Renal cortical epithelial cell (primary cell): Measurements from ENCODE around the gene EPHA8. TPM values are rescaled to one million over a fixed set of nuclear protein-coding genes. Genes with fewer than 3 reads are reported as not detected.

Experiments used
- DNase-seq: peaks from one replicate; pipeline ENCODE4 v3.0.0-alpha.2; 2011; ENCODE audit warnings: low read depth
- total RNA-seq: library from RNA; depleted of rRNA; stranded (reverse); fragments of >200 nt; gene quantifications from 2 replicates; pipeline ENCODE4 v1.2.3, GENCODE V29; 2014

Gene EPHA8
- total RNA-seq, 1 donor from 2014 or later: not detected

DNA sequence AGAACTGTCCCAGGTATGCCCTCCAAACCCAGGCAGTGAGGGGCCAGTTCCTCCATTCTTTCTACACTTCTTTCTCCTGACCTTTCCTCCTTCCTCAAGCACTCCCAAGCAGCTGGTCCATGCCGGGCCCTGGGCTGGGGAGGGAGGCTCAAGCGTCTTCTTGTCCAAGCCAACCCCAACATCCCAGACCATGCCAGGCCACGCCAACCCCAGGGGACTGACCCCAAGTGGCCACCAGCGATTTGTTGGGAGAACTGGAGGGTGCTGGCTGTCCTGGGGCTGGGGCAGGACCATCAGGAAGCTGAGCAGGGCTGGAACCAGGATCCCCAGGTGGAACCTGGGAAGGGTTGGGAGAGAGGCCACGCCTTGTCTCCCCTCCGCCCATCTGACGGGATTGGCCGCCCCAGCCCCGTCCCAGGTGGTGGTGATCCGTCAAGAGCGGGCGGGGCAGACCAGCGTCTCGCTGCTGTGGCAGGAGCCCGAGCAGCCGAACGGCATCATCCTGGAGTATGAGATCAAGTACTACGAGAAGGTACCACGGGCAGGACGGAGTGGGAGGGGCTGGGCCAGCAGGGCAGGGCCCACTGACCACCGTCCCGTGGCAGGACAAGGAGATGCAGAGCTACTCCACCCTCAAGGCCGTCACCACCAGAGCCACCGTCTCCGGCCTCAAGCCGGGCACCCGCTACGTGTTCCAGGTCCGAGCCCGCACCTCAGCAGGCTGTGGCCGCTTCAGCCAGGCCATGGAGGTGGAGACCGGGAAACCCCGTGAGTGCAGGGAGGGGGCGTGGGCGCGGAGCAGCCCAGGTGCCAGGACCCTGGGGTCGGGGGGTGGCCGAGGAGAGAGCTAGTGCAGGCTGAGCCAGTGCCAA lies 29.9 kb downstream of the EPHA8 start:
- DNase-seq: no peak

DNA sequence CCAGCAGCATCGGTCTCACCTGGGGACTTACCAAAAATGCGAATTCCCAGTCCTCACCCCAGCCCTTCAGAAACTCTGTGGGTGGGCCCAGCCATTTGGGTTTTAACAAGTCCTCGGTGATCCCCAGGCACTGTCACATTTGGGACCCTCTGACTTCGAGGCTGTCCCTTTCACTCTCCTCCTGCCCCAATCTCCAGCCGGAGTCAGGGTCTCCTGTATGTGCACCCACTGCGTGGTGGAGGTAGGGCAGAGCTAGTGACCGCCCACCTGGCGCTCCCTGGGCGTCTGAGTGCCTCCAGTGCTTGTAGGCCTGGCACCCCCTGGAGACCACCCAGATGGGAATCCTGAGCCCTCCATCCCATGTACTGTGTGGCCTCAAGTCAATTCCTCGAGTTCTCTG lies 31.1 kb downstream of the EPHA8 start:
- no peak for DNase-seq

DNA sequence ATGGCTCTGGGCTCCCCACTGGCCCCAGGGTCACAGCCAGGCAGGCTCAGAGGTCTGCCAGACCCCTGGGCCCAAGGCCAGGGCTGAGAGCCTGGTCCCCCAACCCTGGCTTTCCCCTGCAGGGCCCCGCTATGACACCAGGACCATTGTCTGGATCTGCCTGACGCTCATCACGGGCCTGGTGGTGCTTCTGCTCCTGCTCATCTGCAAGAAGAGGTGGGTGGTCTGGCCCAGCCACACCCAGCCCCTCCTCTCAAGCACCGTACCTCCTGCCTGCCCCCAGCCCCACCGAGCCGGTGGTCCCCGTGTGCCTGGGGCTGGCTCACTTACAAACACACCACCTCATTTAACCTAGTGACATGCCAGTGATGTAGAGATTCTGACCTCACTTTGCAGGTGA lies 31.8 kb downstream of the EPHA8 start:
- no peak for DNase-seq

DNA sequence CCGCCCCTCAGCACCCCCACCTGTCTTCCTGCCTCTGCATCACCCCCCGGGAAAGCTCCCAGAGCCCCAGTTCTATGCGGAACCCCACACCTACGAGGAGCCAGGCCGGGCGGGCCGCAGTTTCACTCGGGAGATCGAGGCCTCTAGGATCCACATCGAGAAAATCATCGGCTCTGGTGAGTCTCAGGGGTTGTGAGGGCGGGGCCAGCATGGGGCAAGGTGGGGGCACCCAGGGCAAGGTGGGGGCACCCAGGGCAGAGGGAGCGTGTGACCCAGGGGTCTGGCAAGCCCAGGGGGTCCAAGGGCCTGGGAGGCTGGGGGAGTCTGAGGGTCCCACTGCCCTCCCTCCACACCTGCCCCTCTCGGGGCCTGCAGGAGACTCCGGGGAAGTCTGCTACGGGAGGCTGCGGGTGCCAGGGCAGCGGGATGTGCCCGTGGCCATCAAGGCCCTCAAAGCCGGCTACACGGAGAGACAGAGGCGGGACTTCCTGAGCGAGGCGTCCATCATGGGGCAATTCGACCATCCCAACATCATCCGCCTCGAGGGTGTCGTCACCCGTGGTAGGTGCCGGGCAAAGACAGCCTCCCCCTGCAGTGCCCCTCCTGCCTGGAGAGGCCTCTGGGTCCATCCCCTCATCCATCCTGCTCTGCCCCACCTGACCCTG lies 34.1 kb downstream of the EPHA8 start:
- DNase-seq: no peak

- DNase-seq: no peak
These were observed 34.7 kb downstream of the EPHA8 start for GRCh38 chr1:22597996-22598395.

DNA sequence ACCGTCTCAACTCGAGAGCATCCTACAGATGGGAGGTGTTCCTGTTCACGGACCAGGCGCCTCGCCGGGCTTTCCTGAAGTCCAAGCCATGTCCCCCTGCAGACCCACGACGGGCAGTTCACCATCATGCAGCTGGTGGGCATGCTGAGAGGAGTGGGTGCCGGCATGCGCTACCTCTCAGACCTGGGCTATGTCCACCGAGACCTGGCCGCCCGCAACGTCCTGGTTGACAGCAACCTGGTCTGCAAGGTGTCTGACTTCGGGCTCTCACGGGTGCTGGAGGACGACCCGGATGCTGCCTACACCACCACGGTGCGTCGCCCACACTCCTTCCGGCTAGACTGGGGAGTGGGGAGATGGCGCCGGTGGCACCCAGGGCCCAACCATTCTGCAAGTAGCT lies 35.4 kb downstream of the EPHA8 start:
- DNase-seq: no peak

- no peak for DNase-seq
These were observed 37.0 kb downstream of the EPHA8 start for GRCh38 chr1:22600071-22600816.

- no peak for DNase-seq
These were observed 37.7 kb downstream of the EPHA8 start for GRCh38 chr1:22600817-22601605.

- DNase-seq: no peak
These were observed 38.3 kb downstream of the EPHA8 start for GRCh38 chr1:22601610-22602009.

DNA sequence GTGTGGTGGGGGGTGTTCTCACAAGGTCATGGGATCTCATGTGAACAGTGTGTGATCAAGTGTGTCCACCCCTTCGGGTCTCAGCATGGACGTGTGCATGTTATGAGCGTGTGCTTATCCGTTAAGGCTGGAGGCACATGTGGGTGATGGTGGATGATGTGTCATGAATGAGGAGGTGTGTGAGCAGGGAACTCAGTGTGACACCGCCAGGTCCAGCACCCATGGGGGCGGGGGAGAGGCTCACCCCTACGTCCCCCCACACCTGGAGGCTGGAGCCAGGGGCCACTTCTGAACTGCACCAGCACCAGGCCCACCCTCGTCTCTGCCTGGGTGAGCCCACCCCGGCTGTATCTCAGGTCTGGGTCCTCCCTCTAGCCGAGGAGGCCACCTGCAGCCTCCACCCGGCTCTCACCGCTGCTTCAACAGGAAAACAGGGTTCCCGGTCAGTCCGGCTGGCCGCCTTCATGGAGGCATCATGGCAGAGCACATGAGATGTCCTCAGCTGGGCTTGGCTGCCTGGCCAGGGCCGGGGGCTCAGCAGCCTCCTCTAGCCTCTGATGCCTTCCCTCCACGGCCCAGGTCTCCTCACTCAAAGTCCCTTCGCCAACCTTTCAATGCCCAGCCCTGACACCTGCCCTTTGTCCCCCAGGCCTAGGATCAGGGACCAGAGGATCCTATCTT lies 38.9 kb downstream of the EPHA8 start:
- DNase-seq: no peak

DNA sequence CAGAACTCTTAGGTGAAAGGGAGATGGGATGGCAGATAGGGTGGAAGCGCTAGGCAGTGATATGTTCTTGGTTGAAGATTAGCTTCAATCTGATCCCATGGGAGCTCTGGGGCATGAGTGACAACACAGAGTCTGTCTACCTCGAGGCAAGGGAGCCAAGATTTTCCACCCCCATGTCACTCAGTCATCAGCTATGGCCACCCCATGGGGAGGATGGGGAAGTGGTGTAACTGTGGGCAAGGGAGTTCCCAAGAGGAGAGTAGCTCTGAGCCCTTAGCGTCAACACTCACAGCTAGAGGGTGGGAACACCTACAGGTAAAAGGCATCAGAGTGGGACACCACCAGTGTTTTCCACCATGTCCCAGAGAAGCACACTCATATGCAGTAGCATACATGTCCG lies 42.9 kb downstream of the EPHA8 start:
- no peak for DNase-seq

DNA sequence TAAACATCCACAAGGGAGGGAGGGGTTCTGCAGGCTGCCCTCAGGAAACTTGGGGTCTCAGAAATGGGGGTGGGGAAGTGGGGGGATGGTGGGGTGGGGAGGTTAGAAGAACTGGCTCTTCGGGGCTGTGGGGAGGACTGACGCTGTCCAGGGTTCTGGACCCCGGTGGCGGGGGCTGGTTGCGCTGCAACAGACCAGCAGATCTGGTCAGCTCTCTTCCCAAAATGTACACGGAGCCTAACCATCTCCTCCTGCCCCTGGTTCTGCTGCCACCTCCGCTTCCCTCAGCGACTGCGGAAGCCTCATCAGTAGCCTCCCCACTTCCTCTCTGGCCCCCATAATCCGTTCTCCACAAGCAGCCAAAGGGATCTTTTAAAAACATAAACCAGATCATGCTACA lies 43.9 kb downstream of the EPHA8 start:
- DNase-seq: no peak

DNA sequence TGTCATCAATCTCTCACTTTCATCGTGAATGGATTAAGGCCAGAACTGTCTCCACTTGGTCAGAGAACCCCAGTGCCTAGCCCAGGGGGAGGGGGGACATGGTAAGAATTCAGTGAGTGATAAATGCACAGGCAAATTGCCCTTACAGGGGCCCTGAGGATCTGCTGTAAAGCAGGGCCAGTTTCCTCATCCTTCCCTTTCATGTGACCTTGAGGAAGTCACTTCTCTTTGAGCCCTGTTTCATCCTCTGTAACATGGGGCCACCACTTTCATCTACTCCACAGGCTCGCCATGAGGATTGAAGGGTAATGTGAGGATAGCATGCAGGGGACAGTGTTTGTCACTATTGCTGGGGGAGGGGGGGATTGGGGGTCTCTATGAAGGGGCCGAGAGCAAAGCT lies 45.1 kb downstream of the EPHA8 start:
- no peak for DNase-seq

- no peak for DNase-seq
These were observed 46.0 kb downstream of the EPHA8 start for GRCh38 chr1:22609291-22609690.

DNA sequence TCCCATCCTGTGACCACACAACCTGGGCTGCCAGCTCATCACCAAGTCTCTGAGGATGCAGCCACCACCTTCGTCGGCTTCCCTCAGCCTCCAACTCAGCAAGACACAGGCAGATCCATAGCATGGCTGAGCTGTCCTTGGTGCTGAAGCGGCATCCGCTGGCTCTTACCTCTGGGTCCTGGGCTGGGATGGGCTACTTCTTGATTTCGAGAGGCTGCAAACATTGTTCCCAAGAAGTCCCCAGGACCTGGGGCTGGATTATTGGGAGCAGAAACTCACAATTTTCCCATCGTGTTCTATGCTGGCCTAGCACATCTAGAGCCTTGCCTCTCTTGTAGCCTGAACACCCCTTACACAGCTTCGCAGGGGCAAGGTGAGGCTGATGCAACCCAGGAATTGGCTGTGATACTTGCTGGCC lies 48.2 kb downstream of the EPHA8 start:
- peak; percentile 47 for DNase-seq

DNA sequence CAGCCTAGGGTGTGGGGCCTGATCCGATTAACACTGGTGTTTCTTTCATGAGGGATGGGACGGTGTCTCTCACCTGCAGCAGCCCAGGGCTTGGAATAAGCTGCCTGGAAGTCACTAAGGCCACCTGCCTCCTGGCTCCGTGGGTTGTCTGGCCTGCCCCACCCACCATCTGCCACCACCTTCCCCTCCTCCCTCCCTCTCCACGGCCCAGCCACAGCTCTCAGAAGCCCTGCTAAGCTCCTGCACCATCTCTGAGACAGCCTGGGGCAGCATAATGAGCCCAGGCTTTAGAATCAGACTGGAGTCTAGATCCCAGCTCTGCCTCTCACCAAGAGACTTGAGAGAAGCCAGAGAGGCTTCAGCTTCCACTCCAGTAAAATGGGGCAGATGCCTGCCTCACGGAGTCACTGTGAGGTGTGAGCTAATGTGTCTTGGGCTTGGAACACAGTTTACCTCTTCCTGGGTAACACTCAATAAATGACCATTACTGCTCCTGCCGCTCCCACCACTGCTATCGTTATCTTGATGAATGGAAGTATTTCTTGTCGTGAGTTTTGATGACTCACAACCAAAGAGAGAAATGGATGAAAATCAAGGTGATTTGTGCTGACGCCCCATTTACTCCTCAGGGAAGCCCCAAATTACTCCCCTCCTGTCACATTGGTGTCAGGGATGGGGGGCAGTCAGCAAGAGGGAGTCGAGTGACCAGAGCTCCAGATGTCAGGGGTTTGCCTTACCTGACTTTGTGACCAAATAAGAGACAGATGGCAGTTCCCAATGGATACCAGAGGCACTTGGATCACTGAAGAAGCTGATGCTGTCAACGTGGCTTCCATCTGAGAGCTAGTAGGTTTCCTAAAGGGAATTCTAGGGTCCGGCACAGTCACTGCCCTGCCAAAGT lies 49.6 kb downstream of the EPHA8 start:
- no peak for DNase-seq

DNA sequence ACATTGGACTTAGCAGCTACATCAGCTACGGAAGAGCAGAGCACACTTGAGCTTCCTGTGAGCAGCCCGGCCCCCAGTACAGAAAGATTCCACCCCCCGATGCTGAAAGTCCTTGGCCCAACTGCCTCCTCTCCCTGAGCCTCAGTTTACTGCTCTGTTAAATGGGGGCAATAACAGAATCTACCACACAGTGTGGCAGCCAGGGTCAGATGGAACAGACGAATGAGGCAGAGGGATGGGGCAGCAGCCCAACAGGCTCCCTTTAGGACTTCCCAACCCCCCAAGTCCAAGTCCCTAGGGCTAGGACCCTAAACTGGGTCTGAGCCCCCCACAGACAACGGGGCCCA lies 50.3 kb downstream of the EPHA8 start:
- no peak for DNase-seq

GRCh38 chr1:22613951-22614350 lies 50.7 kb downstream of the EPHA8 start:
- no peak for DNase-seq

DNA sequence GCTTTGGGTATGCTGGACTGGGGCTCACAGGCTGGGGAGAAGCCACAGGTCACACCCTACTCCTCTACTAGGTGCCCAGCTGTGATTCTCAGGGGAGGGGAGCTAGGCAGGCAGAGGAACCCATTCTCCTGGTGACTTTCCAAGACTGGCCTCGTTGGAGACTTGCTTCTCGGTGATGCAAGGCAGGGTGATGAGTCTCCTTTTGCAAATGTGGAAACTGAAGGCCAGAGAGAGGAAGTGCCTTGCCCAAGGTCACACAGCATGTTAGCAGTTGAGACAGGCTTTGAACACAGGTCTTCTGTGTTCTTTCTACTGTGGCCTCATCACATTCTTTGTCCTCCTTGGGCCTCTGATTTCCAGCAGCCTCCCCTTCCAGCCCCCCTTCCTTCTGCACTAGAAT lies 52.6 kb downstream of the EPHA8 start:
- DNase-seq: no peak

- DNase-seq: no peak
These were observed 53.3 kb downstream of the EPHA8 start for GRCh38 chr1:22616571-22616970.
